GM12891 (cell line): Measurements from ENCODE around the gene EEF2K.

ENCODE experiments used
- POLR2A ChIP-seq: IDR thresholded peaks from 2 replicates; pipeline ENCODE4 v1.6.1; 2011; ENCODE audit warnings: low read depth, low read length, control low read depth
- POLR2AphosphoS5 ChIP-seq: IDR thresholded peaks from 2 replicates; pipeline ENCODE4 v1.6.1; 2011; ENCODE audit warnings: low read depth, low read length, control low read depth
- POU2F2 ChIP-seq: IDR thresholded peaks from 2 replicates; pipeline ENCODE4 v1.6.1; 2011; ENCODE audit warnings: low read depth, mild to moderate bottlenecking, control low read depth, low read length, moderate library complexity
- TAF1 ChIP-seq: IDR thresholded peaks from 2 replicates; pipeline ENCODE4 v1.6.1; 2011; ENCODE audit warnings: low read depth, low read length, control low read depth

DNA sequence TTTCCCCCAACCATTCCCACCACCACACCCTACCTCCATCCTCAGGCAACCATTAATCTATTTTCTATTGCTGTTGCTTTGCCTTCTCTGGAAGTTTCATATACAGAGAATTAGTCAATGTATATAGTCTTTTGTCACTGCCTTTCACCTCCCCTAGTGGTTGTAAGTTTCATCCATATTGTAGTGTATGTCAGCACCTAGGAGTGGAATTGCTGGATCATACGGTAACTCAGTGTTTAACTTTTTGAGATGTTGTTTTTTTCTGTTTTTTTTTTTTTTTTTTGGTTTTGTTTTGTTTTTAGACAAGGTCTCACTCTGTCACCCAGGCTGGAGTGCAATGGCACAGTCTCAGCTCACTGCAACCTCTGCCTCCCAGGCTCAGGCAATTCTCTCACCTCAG is 16.9 kb downstream of the EEF2K start:
- TF ChIP-seq POLR2A (no peak), POLR2AphosphoS5 (no peak), POU2F2 (no peak), TAF1 (no peak)
